Ovary (tissue), 3 donors: Measurements from ENCODE around the gene CMTM1.

ENCODE experiments used
- CTCF ChIP-seq, 3 donors: fragments of 450-650 bp in 2 of 3; fragments of 200-600 bp in 1 of 3; IDR thresholded peaks; one replicate each; pipeline versions ENCODE4 v1.5.1 to v1.8.0; 2016 to 2022; ENCODE audit warnings: antibody characterized with exemption in 3 of 3, mild to moderate bottlenecking in 1 of 3
- POLR2A ChIP-seq: fragments of 450-650 bp; IDR thresholded peaks from one replicate; pipeline ENCODE4 v1.6.1; 2017; ENCODE audit warnings: antibody characterized with exemption, mild to moderate bottlenecking, moderate library complexity
- donor health status: DM: no; HTN: no; CAD: no.

- TF ChIP-seq CTCF (IDR thresholded peaks at IDR 0.05) (no peak), POLR2A (no peak)
These were observed 55.7 kb downstream of the CMTM1 start for GRCh38 chr16:66621973-66622372.
